Astrocyte (in vitro differentiated cells and primary cell): Measurements from ENCODE around the gene IPO11. TPM values are rescaled to one million over a fixed set of nuclear protein-coding genes. Genes with fewer than 3 reads are reported as not detected.
"Not testable (repeated sequence)": the region's sequence is repeated elsewhere in the genome, so short reads cannot be mapped to it uniquely, and the experiment has no call there.

Experiments used
- DNase-seq: peaks from one replicate; pipeline ENCODE4 v3.0.0-alpha.2; 2010; ENCODE audit warnings: low read depth
- FAIRE-seq: peaks from 2 replicates; lab custom pipeline; 2011; peaks lifted over from hg19 to GRCh38; lab: Jason Lieb, UNC
- H2AFZ ChIP-seq: 2 replicates; pipeline ENCODE4 v1.6.0; 2012; ENCODE audit warnings: low read depth, low read length, inconsistent platforms
- H3K27ac ChIP-seq: 2 replicates; pipeline ENCODE4 v1.5.1; 2011; ENCODE audit warnings: low read depth, low read length, inconsistent platforms
- H3K27me3 ChIP-seq: 2 replicates; pipeline ENCODE4 v1.6.0; 2011; ENCODE audit warnings: low read length, inconsistent platforms; ENCODE audit not compliant: insufficient read depth
- H3K36me3 ChIP-seq: 2 replicates; pipeline ENCODE4 v1.5.1; 2011; ENCODE audit warnings: low read length, inconsistent platforms; ENCODE audit not compliant: insufficient read depth
- H3K4me1 ChIP-seq: 2 replicates; pipeline ENCODE4 v1.5.1; 2011; ENCODE audit warnings: low read length, inconsistent platforms; ENCODE audit not compliant: insufficient read depth
- H3K4me2 ChIP-seq: 2 replicates; pipeline ENCODE4 v1.6.0; 2012; ENCODE audit warnings: low read length, inconsistent platforms
- H3K4me3 ChIP-seq: 2 replicates; pipeline ENCODE4 v1.5.1; 2011; ENCODE audit warnings: low read depth, mild to moderate bottlenecking, low read length, inconsistent platforms; ENCODE audit not compliant: insufficient read depth
- H3K79me2 ChIP-seq: 2 replicates; pipeline ENCODE4 v1.6.0; 2012; ENCODE audit warnings: mild to moderate bottlenecking, low read length, inconsistent platforms; ENCODE audit not compliant: insufficient read depth
- H3K9ac ChIP-seq: 2 replicates; pipeline ENCODE4 v1.6.0; 2012; ENCODE audit warnings: mild to moderate bottlenecking, low read length, inconsistent platforms
- H3K9me3 ChIP-seq: 2 replicates; pipeline ENCODE4 v1.5.1; 2012; ENCODE audit warnings: low read depth, mild to moderate bottlenecking, low read length, inconsistent platforms; ENCODE audit not compliant: insufficient read depth
- H4K20me1 ChIP-seq: 2 replicates; pipeline ENCODE4 v1.6.0; 2012; ENCODE audit warnings: low read length, inconsistent platforms; ENCODE audit not compliant: insufficient read depth
- H3K27ac Mint-ChIP-seq: one replicate; pipeline ENCODE4 v1.8.0; 2021; ENCODE audit warnings: mild to moderate bottlenecking, mixed read lengths; ENCODE audit not compliant: unreplicated experiment
- H3K27me3 Mint-ChIP-seq: one replicate; pipeline ENCODE4 v1.8.0; 2021; ENCODE audit warnings: low read depth, mixed read lengths; ENCODE audit not compliant: unreplicated experiment
- H3K36me3 Mint-ChIP-seq: one replicate; pipeline ENCODE4 v1.8.0; 2021; ENCODE audit warnings: low read depth, mixed read lengths; ENCODE audit not compliant: unreplicated experiment
- H3K4me1 Mint-ChIP-seq: one replicate; pipeline ENCODE4 v1.8.0; 2021; ENCODE audit warnings: low read depth, mixed read lengths; ENCODE audit not compliant: unreplicated experiment
- H3K4me3 Mint-ChIP-seq: one replicate; pipeline ENCODE4 v1.8.0; 2021; ENCODE audit warnings: mild to moderate bottlenecking, moderate library complexity, mixed read lengths; ENCODE audit not compliant: unreplicated experiment
- H3K9me3 Mint-ChIP-seq: one replicate; pipeline ENCODE4 v1.8.0; 2021; ENCODE audit warnings: mild to moderate bottlenecking, mixed read lengths; ENCODE audit not compliant: unreplicated experiment
- EZH2 ChIP-seq: IDR thresholded peaks from 2 replicates; pipeline ENCODE4 v1.6.1; 2012; ENCODE audit warnings: mild to moderate bottlenecking, low read length, inconsistent platforms; ENCODE audit not compliant: insufficient read depth
- total RNA-seq: library from RNA; stranded (reverse); gene quantifications from 2 replicates; pipeline ENCODE4 v1.2.1, GENCODE V29; 2021
- TF ChIP-seq, protein P1 (sequence below): IDR thresholded peaks from 2 replicates; pipeline ENCODE4 v1.5.1; 2011; ENCODE audit warnings: low read depth, mild to moderate bottlenecking, inconsistent platforms, low read length, moderate library complexity; ENCODE audit not compliant: insufficient read depth

IPO11 gene
- total RNA-seq, 1 donor from 2014 or later, result 31.7 TPM

DNA sequence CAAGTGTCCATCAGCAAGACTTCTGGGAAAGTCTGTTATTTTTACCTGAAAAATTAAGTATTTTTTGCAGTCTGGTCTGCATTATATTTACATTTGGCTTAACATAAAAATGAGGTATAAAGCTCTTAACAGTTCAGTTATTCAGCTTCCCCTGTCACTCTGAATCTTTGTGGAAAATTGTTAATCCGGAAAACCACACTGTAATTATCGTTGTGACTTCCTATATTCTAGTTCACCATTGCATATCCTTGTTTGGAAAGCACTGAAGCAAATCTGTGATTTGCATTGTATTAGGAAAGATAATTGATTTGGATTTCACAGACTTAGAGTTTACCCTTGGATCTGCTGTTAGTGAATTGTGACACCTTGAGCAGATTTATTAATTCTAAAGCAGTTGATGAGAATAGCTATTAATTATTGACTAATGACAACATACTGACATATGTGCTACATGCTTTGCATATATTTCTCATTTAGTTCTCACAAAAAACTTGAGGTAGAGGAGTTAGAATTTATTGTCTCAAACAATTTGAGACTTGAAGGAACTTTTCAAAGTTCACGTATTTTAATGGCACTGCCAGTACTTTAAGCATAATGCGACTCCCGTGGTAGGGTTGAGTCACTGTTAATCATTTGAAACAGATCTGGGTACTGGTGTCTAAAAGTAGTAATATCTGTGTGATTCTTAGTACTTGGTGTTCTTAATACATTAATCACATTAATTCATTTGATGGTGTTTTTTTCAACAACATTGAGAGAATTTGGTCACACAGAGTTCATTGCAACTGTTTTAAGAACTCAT lies 94.3 kb downstream of the IPO11 start:
- FAIRE-seq (no peak), DNase-seq (no peak)
- no peaks in the 10 kb centered on the region for H3K27me3 ChIP-seq
- Mint-ChIP-seq H3K4me1 (no peaks in the 10 kb centered on the region), H3K27me3 (no peaks in the 10 kb centered on the region), H3K27ac (no peak overlapping the region), H3K4me3 (no peak overlapping the region), H3K36me3 (peaks cover 3% of the 10 kb centered on the region), H3K9me3 (no peaks in the 10 kb centered on the region)
- no peaks in the 10 kb centered on the region for H3K4me1 ChIP-seq
- H3K4me3 ChIP-seq, result no peak overlapping the region
- no peak overlapping the region for H3K4me2 ChIP-seq
- H2AFZ ChIP-seq, result no peak overlapping the region
- no peak overlapping the region for H3K9ac ChIP-seq
- H3K36me3 ChIP-seq, result peaks cover 2% of the 10 kb centered on the region
- TF ChIP-seq EZH2, result no peak
- TF ChIP-seq, protein P1, sequence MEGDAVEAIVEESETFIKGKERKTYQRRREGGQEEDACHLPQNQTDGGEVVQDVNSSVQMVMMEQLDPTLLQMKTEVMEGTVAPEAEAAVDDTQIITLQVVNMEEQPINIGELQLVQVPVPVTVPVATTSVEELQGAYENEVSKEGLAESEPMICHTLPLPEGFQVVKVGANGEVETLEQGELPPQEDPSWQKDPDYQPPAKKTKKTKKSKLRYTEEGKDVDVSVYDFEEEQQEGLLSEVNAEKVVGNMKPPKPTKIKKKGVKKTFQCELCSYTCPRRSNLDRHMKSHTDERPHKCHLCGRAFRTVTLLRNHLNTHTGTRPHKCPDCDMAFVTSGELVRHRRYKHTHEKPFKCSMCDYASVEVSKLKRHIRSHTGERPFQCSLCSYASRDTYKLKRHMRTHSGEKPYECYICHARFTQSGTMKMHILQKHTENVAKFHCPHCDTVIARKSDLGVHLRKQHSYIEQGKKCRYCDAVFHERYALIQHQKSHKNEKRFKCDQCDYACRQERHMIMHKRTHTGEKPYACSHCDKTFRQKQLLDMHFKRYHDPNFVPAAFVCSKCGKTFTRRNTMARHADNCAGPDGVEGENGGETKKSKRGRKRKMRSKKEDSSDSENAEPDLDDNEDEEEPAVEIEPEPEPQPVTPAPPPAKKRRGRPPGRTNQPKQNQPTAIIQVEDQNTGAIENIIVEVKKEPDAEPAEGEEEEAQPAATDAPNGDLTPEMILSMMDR, result no peak
- H3K9me3 ChIP-seq, result no peaks in the 10 kb centered on the region
- H4K20me1 ChIP-seq, result no peaks in the 10 kb centered on the region
- H3K27ac ChIP-seq, result no peak overlapping the region
- no peaks in the 10 kb centered on the region for H3K79me2 ChIP-seq

DNA sequence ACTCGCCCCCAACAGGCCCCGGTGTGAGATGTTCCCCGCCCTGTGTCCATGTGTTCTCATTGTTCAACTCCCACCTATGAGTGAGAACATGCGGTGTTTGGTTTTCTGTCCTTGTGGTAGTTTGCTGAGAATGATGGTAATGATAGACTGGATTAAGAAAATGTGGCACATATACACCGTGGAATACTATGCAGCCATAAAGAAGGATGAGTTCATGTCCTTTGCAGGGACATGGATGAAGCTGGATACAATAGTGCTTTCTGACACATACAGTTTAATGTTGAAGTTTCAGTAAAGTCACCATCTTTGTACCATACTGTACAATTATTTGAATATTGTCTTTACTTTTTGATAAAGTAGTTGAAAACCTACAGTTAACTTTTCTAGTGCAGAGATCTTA lies 96.2 kb downstream of the IPO11 start:
- H3K27ac ChIP-seq, result not testable (repeated sequence)

DNA sequence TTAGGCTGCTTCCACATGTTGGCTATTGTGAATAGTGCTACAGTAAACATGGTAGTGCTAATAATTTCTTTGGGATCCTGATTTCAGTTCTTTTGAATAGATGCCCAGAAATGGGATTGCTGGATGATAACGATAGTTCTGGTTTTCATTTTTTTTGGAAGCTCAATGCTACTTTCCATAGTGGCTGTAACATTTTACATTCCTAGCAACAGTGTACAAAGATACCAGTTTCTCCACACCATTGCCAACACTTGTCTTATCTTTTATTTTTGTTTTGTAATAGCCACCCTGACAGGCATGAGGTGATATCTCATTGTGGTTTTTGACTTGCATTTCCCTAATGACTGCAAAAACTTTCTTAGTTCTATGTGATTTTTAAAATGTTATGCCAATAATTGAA lies 97.2 kb downstream of the IPO11 start:
- no peaks in the 10 kb centered on the region for H3K27me3 Mint-ChIP-seq
- Histone ChIP-seq H3K27me3 (no peaks in the 10 kb centered on the region), H3K79me2 (no peaks in the 10 kb centered on the region), H3K36me3 (peaks cover 2% of the 10 kb centered on the region), H2AFZ (no peak overlapping the region), H3K4me2 (no peak overlapping the region), H3K4me3 (no peak overlapping the region), H3K9me3 (no peaks in the 10 kb centered on the region), H4K20me1 (no peaks in the 10 kb centered on the region), H3K9ac (no peak overlapping the region), H3K4me1 (no peaks in the 10 kb centered on the region), H3K27ac (no peak overlapping the region)
- TF ChIP-seq EZH2, result no peak
- TF ChIP-seq, protein P1, result no peak
- H3K9me3 Mint-ChIP-seq, result no peaks in the 10 kb centered on the region
- peaks cover 3% of the 10 kb centered on the region for H3K36me3 Mint-ChIP-seq
- no peak overlapping the region for H3K27ac Mint-ChIP-seq
- no peak for FAIRE-seq
- DNase-seq, result peak; percentile 25
- H3K4me3 Mint-ChIP-seq, result no peak overlapping the region
- H3K4me1 Mint-ChIP-seq, result no peaks in the 10 kb centered on the region

More for the DNA sequence above, 96.2 kb downstream of the IPO11 start:
- not testable (repeated sequence) for H3K9me3 ChIP-seq, H3K36me3 Mint-ChIP-seq, H3K9ac ChIP-seq, H3K4me3 ChIP-seq, H3K27me3 ChIP-seq, H3K4me3 Mint-ChIP-seq, H3K4me1 Mint-ChIP-seq, FAIRE-seq, H3K36me3 ChIP-seq, H3K27me3 Mint-ChIP-seq, H3K27ac Mint-ChIP-seq, H3K79me2 ChIP-seq, H3K4me1 ChIP-seq, H3K9me3 Mint-ChIP-seq, H3K4me2 ChIP-seq, H4K20me1 ChIP-seq, DNase-seq, H2AFZ ChIP-seq

DNA sequence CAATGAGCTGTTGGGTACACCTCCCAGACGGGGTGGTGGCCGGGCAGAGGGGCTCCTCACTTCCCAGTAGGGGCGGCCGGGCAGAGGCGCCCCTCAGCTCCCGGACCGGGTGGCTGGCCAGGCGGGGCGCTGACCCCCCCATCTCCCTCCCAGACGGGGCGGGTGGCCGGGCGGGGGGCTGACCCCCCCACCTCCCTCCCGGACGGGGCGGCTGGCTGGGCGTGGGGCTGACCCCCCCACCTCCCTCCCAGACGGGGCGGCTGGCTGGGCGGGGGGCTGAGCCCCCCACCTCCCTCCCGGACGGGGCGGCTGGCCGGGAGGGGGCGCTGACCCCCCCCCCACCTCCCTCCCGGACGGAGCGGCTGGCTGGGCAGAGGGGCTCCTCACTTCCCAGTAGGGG lies 100.5 kb downstream of the IPO11 start:
- not testable (repeated sequence) for H3K9me3 ChIP-seq, H3K27me3 ChIP-seq, H3K36me3 ChIP-seq, H2AFZ ChIP-seq, H3K9ac ChIP-seq, H3K9me3 Mint-ChIP-seq, H4K20me1 ChIP-seq, H3K4me1 ChIP-seq, DNase-seq, H3K36me3 Mint-ChIP-seq, H3K4me3 ChIP-seq, H3K27ac Mint-ChIP-seq, H3K27me3 Mint-ChIP-seq, H3K27ac ChIP-seq, H3K4me1 Mint-ChIP-seq, H3K79me2 ChIP-seq, H3K4me2 ChIP-seq, H3K4me3 Mint-ChIP-seq, FAIRE-seq
